GM10248 (cell line): ENCODE measurements around the gene MTHFS.
"Not testable (repeated sequence)": the region's sequence is repeated elsewhere in the genome, so short reads cannot be mapped to it uniquely, and the experiment has no call there.

ENCODE experiments used
- CTCF ChIA-PET: fragments of 300-600 bp; sonication (Branson Sonifier 250); formaldehyde crosslinking; extraction: SDS; loops from one replicate; lab custom pipeline; 2021; ENCODE audit warnings: antibody characterized with exemption; lab: Yijun Ruan, JAX
- POLR2A ChIA-PET: fragments of 350-650 bp; sonication (Branson Sonifier 250); formaldehyde crosslinking; extraction: SDS; loops from one replicate; lab custom pipeline; 2020; ENCODE audit warnings: antibody characterized with exemption; lab: Yijun Ruan, JAX
- DNase-seq: peaks from one replicate; pipeline ENCODE4 v3.0.0; 2012; ENCODE audit errors: extremely low spot score
- TF ChIP-seq, protein P1 (sequence below): IDR thresholded peaks from 2 replicates; pipeline ENCODE4 v1.5.1; 2012; ENCODE audit warnings: mild to moderate bottlenecking, low read depth; ENCODE audit errors: extremely low read depth, missing control alignments, control extremely low read depth

Gene MTHFS

DNA sequence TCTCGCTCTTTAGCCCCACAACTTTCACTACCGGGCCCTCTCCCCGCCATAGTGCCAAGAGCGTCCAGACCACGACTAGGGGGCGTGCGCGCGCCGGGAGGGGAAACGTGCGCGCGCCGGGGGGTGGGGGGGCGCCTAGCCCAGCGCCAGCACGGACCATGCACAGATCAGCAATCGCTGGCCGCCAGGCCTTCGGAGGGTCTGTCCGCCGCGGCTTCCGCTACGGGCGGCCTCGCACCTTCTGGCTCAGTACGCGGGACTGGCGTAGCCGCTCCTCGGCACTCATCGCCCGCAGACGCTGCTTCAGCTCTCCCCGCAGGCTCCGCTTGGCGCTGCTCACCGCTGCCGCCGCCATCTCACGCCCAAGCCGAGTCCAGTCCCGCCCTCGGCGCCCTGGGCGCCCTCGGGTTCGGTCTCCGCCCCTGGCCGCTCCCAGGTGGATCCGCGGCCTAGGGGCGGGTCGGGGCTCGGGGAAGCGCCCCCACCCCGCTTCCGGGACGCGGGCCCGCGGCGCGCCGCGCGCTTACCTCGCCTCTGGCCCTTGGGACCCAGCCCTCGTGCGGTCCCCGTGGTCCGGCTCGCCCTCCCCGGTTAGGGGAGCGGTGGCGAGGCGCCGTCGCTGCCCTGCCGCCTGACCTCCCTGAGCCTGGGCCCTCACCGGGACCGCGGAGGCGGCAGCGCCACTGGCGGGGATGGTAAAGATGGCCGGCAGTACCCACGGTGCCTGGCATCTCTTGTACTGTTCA lies at the start of gene MTHFS:
MTHFS (minus strand) TSS at position 381 of the 746 bp plus-strand sequence; CDS start at position 355, 26 bp downstream.
- ChIA-PET POLR2A (interaction anchor here (1.1 kb wide), 1 partner anchor 73 kb away, joined by 3 read pairs; no protein-coding TSS in a partner anchor), CTCF (interaction anchor here (0.9 to 4.9 kb wide), 18 partner anchors 9 to 175 kb away, joined by 3 to 22 read pairs (median 4); partner anchors contain the start of gene BCL2A1)
- peak; percentile 83 for DNase-seq
- TF ChIP-seq, protein P1, sequence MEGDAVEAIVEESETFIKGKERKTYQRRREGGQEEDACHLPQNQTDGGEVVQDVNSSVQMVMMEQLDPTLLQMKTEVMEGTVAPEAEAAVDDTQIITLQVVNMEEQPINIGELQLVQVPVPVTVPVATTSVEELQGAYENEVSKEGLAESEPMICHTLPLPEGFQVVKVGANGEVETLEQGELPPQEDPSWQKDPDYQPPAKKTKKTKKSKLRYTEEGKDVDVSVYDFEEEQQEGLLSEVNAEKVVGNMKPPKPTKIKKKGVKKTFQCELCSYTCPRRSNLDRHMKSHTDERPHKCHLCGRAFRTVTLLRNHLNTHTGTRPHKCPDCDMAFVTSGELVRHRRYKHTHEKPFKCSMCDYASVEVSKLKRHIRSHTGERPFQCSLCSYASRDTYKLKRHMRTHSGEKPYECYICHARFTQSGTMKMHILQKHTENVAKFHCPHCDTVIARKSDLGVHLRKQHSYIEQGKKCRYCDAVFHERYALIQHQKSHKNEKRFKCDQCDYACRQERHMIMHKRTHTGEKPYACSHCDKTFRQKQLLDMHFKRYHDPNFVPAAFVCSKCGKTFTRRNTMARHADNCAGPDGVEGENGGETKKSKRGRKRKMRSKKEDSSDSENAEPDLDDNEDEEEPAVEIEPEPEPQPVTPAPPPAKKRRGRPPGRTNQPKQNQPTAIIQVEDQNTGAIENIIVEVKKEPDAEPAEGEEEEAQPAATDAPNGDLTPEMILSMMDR = peak; percentile 56

DNA sequence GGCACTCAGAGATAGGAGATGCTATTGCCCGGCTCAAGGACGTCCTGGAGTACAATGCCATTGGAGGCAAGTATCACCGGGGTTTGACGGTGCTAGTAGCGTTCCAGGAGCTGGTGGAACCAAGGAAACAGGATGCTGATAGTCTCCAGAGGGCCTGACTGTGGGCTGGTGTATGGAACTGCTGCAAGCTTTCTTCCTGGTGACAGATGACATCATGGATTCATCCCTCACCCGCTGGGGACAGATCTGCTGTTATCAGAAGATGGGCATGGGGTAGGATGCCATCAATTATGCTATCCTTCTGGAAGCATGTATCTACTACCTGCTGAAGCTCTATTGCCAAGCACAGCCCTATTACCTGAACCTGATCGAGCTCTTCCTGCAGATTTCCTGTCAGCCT lies 47.8 kb upstream of the MTHFS start:
- TF ChIP-seq, protein P1 = no peak
- no peak for DNase-seq
- CTCF ChIA-PET = interaction anchor here (1.1 to 2.3 kb wide), 4 partner anchors 10 to 21 kb away, joined by 3 to 5 read pairs (median 3); no protein-coding TSS in a partner anchor
- POLR2A ChIA-PET = interaction anchor here (0.5 kb wide), 1 partner anchor 19 kb away, joined by 3 read pairs; no protein-coding TSS in a partner anchor

DNA sequence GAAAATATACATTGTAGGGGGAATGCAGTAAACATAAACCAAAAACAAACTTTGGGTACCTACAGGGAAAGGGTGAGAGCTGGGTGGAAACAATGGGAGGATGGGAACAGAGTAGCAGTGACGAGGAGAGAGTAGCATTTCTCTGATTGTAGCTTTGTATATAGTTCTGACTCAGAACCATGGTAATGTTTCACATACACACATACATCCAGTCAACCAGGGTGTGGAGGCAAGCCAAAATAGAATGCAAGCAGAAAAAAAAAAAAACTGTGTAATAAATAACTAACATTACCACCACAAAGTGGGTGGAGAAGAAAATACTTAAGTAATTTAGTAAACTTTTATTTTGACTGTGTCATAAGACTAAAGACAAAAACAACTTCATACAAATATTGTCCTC lies 47.0 kb upstream of the MTHFS start:
- TF ChIP-seq, protein P1 = no peak
- ChIA-PET POLR2A (no interaction called here), CTCF (interaction anchor here (1.1 to 2.3 kb wide), 3 partner anchors 9 to 69 kb away, joined by 3 to 5 read pairs (median 3); no protein-coding TSS in a partner anchor)
- DNase-seq = peak; percentile 59

DNA sequence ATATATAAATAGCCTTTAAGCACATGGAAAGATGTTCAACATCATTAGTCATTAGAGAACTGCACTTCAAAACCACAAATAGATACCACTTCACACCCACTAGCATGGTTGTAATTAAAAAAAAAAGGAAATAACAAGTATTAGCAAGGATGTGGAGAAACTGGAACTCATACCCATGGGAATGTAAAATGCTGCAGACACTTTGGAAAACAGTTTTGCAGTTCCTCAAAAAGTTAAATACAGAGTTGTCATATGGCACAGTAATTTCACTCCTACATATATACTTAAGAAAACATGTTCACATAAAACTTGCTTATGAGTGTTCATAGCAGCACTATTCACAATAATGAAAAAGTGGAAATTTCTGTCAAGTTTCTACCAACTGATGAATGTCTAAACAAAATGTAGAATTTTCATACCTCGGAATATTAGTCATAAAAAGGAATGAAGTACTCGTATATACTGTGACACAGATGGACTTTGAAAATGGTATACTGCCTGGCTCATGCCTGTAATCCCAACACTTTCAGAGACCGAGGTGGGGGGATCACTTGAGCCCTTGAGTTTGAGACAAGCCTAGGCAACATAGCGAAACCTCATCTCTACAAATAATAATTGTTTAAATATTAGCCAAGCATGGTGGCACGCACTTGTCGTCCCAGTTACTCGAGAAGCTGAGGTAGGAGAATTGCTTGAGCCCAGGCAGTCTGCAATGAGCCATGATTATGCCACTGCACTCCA lies 46.1 kb upstream of the MTHFS start:
- DNase-seq = no peak
- TF ChIP-seq, protein P1 = no peak
- ChIA-PET CTCF (interaction anchor here (1.1 to 1.7 kb wide), 4 partner anchors 9 to 70 kb away, joined by 3 to 5 read pairs (median 4); no protein-coding TSS in a partner anchor), POLR2A (no interaction called here)

DNA sequence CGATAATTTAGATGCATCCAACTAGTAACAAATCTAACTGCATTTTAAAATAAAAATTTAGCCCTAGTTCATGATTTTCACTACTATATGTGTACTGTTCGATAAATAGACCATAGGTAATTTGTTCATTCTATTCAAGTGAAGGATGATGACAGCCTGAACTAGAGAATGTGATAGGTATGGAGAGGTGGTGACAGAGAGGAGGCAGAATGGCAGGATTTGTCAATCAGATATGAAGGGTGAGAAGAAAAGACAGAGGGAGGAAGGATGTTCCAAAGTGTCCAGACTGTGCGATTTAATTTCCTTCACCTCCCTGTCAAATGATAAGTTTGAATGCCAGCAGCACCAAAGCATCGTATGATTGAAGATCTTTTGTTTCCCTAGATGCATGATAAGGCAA lies 42.6 kb upstream of the MTHFS start:
- POLR2A ChIA-PET = no interaction called here
- CTCF ChIA-PET = interaction anchor here (0.9 kb wide), 1 partner anchor 10 kb away, joined by 4 read pairs; no protein-coding TSS in a partner anchor
- TF ChIP-seq, protein P1 = no peak
- DNase-seq = no peak

DNA sequence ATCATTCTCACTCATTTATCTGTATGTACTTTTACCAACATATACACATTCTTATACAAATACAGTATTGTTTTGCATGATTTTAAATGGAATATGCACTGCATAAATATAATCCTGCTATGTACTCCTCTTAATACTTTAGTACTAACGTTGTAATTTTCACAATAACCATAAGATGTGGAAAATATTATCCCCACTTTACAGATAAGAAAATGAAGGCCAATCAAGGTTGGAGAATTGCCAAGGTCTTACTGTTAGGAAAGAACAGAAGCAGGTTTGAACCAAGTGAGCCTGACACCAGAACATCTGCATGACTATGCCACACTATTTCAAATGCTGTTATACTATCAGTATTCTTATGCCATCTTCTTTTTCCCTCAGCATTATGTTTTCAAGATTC lies 41.3 kb upstream of the MTHFS start:
- TF ChIP-seq, protein P1 = no peak
- ChIA-PET CTCF (no interaction called here), POLR2A (no interaction called here)
- DNase-seq = no peak

DNA sequence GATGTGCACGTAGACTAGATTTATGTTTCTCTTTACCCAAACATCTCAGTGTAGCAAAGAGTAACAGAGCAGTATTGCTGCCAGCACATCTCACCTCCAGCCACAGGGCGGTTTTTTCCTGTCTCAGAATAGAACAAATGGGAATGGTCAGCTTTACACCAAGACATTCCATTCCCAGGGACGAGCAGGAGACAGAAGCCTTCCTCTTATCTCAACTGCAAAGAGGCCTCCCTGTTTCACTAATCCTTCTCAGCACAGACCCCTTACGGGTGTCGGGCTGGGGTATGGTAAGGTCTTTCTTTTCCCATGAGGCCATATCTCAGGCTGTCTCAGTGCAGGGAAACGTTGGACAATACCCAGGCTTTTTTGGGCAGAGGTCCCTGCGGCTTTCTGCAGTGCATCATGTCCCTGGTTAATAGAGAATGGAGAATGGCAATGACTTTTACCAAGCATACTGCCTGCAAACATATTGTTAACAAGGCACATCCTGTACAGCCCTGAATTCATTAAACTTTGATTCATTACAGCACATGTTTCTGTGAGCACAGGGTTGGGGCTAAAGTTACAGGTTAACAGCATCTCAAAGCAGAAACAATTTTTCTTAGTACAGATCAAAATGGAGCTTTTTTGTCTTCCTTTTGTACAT lies 38.9 kb upstream of the MTHFS start:
- DNase-seq, CTCF ChIA-PET: not testable (repeated sequence)
- POLR2A ChIA-PET = interaction anchor here (0.6 kb wide), 1 partner anchor 100 kb away, joined by 5 read pairs; no protein-coding TSS in a partner anchor
